Chondrocyte (in vitro differentiated cells): ENCODE measurements around the gene MOGAT1. TPM values are rescaled to one million over a fixed set of nuclear protein-coding genes. Genes with fewer than 3 reads are reported as not detected.

ENCODE experiments used
- DNase-seq: peaks from one replicate; pipeline ENCODE4 v3.0.0; 2021; ENCODE audit warnings: mixed read lengths, low spot score
- H3K27ac Mint-ChIP-seq: one replicate; pipeline ENCODE4 v1.8.0; 2021; ENCODE audit warnings: mild to moderate bottlenecking, moderate library complexity, mixed read lengths; ENCODE audit not compliant: unreplicated experiment
- H3K27me3 Mint-ChIP-seq: 2 replicates; pipeline ENCODE4 v1.8.0; 2021; ENCODE audit warnings: low read depth, mixed read lengths
- H3K36me3 Mint-ChIP-seq: 2 replicates; pipeline ENCODE4 v1.8.0; 2021; ENCODE audit warnings: low read depth, mixed read lengths
- H3K4me1 Mint-ChIP-seq: 2 replicates; pipeline ENCODE4 v1.8.0; 2021; ENCODE audit warnings: low read depth, mild to moderate bottlenecking, mixed read lengths
- H3K4me3 Mint-ChIP-seq: one replicate; pipeline ENCODE4 v1.8.0; 2021; ENCODE audit warnings: mild to moderate bottlenecking, moderate library complexity, mixed read lengths; ENCODE audit not compliant: unreplicated experiment
- H3K9me3 Mint-ChIP-seq: 2 replicates; pipeline ENCODE4 v1.8.0; 2021; ENCODE audit warnings: low read depth, mixed read lengths
- CTCF ChIP-seq: fragments of 200-600 bp; sonication (generic); IDR thresholded peaks from 2 replicates; pipeline ENCODE4 v1.5.0; 2021; ENCODE audit warnings: antibody characterized with exemption, mild to moderate bottlenecking, moderate library complexity
- total RNA-seq: library from RNA; stranded (reverse); gene quantifications from 3 replicates; pipeline ENCODE4 v1.2.1, GENCODE V29; 2021

The MOGAT1 gene
- total RNA-seq, 1 donor from 2014 or later, result not detected

- no peak for TF ChIP-seq CTCF
- Mint-ChIP-seq H3K9me3 (no peaks in the 10 kb centered on the region), H3K27me3 (no peaks in the 10 kb centered on the region), H3K4me1 (peaks cover 28% of the 10 kb centered on the region), H3K36me3 (no peaks in the 10 kb centered on the region), H3K4me3 (no peak overlapping the region), H3K27ac (no peak overlapping the region)
- DNase-seq, result no peak
Measured at GRCh38 chr2:222653280-222653679, 18.2 kb upstream of the MOGAT1 start.

GRCh38 chr2:222655787-222656525, 15.5 kb upstream of the MOGAT1 start, which contains the start of gene FARSB:
TSS of gene FARSB (minus strand) at chr2:222656092. CDS start at chr2:222656073, 19 bp downstream.
- DNase-seq, result peak; percentile 97
- peak within 1 kb of the TSS; percentile 99 for H3K4me3 Mint-ChIP-seq
- H3K27me3 Mint-ChIP-seq, result no peaks in the 10 kb centered on the region
- H3K4me1 Mint-ChIP-seq, result peaks cover 28% of the 10 kb centered on the region
- no peaks in the 10 kb centered on the region for H3K9me3 Mint-ChIP-seq
- TF ChIP-seq CTCF, result no peak
- H3K27ac Mint-ChIP-seq, result peak within 1 kb of the TSS; percentile 99
- no peaks in the 10 kb centered on the region for H3K36me3 Mint-ChIP-seq

GRCh38 chr2:222656526-222657446, 14.7 kb upstream of the MOGAT1 start:
- Mint-ChIP-seq H3K4me1 (peaks cover 28% of the 10 kb centered on the region), H3K36me3 (no peaks in the 10 kb centered on the region), H3K4me3 (peak overlapping the region; percentile 99), H3K27ac (peak overlapping the region; percentile 99), H3K9me3 (no peaks in the 10 kb centered on the region), H3K27me3 (no peaks in the 10 kb centered on the region)
- TF ChIP-seq CTCF, result no peak
- DNase-seq, result no peak

DNA sequence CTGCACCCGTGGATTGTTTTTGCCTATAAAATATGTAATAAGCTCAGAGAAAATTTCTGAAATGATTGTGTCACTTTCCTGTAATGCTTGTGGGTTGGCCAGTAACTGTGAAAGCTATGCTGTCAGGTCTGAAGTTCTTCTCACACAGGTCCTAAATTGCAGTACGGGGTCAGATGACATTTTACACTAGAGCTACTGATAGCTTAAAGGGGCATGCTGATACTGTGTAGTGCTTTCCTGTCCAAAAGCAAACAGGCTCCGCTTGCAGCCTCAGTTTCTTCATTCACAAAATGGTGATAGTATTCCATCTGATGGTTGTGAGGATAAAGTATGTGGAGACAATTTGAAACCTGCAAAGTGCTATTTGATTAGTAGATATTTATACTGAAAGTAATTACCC, 8.0 kb upstream of the MOGAT1 start:
- Mint-ChIP-seq H3K36me3 (peaks cover 2% of the 10 kb centered on the region), H3K27me3 (no peaks in the 10 kb centered on the region), H3K9me3 (no peaks in the 10 kb centered on the region), H3K27ac (no peak overlapping the region), H3K4me3 (no peak overlapping the region), H3K4me1 (no peaks in the 10 kb centered on the region)
- TF ChIP-seq CTCF, result no peak
- no peak for DNase-seq

DNA sequence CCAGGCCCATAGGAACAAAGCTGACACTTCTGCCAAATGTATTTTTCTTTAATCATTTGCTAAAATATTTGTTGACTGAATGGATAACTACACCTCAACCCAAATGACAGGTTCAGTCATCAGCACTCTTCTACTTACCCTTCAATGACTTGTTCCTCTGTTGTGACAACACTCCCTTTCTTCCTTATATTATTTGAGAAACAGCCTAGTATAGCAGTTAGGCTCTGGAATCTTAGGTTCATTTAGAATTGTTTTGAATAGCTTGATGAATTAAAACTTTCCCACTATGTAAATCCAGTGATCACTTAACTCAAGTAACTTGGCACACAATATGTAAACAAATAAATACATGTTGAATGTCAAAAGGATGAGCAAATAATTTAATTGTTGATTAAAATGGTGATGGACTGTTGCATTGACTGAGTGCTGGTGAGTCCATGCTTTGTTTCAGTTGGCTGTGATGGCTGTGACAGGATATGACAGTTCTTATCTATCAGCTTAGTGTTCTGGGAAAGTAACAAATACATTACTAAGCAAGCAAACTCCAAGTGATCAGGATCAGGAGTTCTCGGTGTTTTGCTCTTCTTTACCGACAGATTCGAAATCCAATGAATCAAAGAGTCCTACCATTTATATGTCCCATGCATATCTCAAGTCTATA, 2.8 kb upstream of the MOGAT1 start:
- no peak overlapping the region for H3K27ac Mint-ChIP-seq
- peaks cover 4% of the 10 kb centered on the region for H3K27me3 Mint-ChIP-seq
- no peaks in the 10 kb centered on the region for H3K9me3 Mint-ChIP-seq
- H3K4me3 Mint-ChIP-seq, result no peak overlapping the region
- peaks cover 2% of the 10 kb centered on the region for H3K36me3 Mint-ChIP-seq
- no peak for TF ChIP-seq CTCF
- H3K4me1 Mint-ChIP-seq, result peaks cover 7% of the 10 kb centered on the region
- no peak for DNase-seq
